H1 (cell line): ENCODE data around the gene HORMAD2. TPM values are rescaled to one million over a fixed set of nuclear protein-coding genes. Genes with fewer than 3 reads are reported as not detected.

Experiments
- CTCF ChIA-PET: fragments of 300-600 bp; sonication (Branson Sonifier 250); formaldehyde crosslinking; loops from one replicate; lab custom pipeline; 2021; ENCODE audit not compliant: partially characterized antibody; lab: Charles Lee
- POLR2A ChIA-PET: fragments of 300-600 bp; sonication (Branson Sonifier 250); formaldehyde crosslinking; loops from one replicate; lab custom pipeline; 2021; ENCODE audit warnings: inconsistent platforms; ENCODE audit not compliant: partially characterized antibody; lab: Charles Lee
- DNase-seq, 2 experiments: peaks; one replicate each; pipeline versions ENCODE4 v3.0.0 to v3.0.0-alpha.2; 2010 to 2022; ENCODE audit warnings: low spot score in 2 of 2, low read depth in 1 of 2, mixed read lengths in 1 of 2
- FAIRE-seq: peaks from 2 replicates; lab custom pipeline; 2011; peaks lifted over from hg19 to GRCh38; lab: Jason Lieb, UNC
- H2AFZ ChIP-seq: 2 replicates; pipeline ENCODE4 v1.8.1; 2012; ENCODE audit warnings: low read length, inconsistent platforms
- H2AK5ac ChIP-seq: 2 replicates; pipeline ENCODE4 v1.6.1; 2013; ENCODE audit warnings: low read depth, low read length
- H2BK120ac ChIP-seq: replicated peaks from 2 replicates; pipeline ENCODE3; 2013; ENCODE audit warnings: low read depth, low read length, inconsistent platforms
- H2BK12ac ChIP-seq: 2 replicates; pipeline ENCODE4 v1.6.1; 2013; ENCODE audit warnings: low read depth, low read length
- H2BK15ac ChIP-seq: 2 replicates; pipeline ENCODE4 v1.6.1; 2013; ENCODE audit warnings: low read length
- H2BK20ac ChIP-seq: 2 replicates; pipeline ENCODE4 v1.6.1; 2013; ENCODE audit warnings: low read length
- H2BK5ac ChIP-seq: 2 replicates; pipeline ENCODE4 v1.6.1; 2013; ENCODE audit warnings: low read depth, low read length
- H3K14ac ChIP-seq: 2 replicates; pipeline ENCODE4 v1.6.1; 2013; ENCODE audit warnings: inconsistent platforms; ENCODE audit not compliant: insufficient read length
- H3K18ac ChIP-seq: 2 replicates; pipeline ENCODE4 v1.6.1; 2013; ENCODE audit warnings: low read length; ENCODE audit errors: extremely low read depth
- H3K23ac ChIP-seq: 2 replicates; pipeline ENCODE4 v1.6.1; 2013; ENCODE audit warnings: inconsistent platforms; ENCODE audit not compliant: insufficient read length
- H3K23me2 ChIP-seq: 2 replicates; pipeline ENCODE4 v1.6.1; 2013; ENCODE audit warnings: low read depth, low read length
- H3K27ac ChIP-seq: 2 replicates; pipeline ENCODE4 v1.6.1; 2011; ENCODE audit warnings: low read depth, low read length, inconsistent platforms
- H3K27me3 ChIP-seq, 4 experiments: replicated peaks in 1 of 4; 1 replicate in 1 of 4; 2 replicates in 3 of 4; pipeline versions ENCODE4 v1.6.1 to v1.8.1; 2011 to 2013; ENCODE audit warnings: low read length in 3 of 4, mild to moderate bottlenecking in 3 of 4, inconsistent platforms in 2 of 4, mixed read lengths in 2 of 4, moderate library complexity in 1 of 4; ENCODE audit not compliant: control insufficient read depth in 3 of 4, insufficient read depth in 3 of 4; ENCODE audit errors: extremely low read depth in 1 of 4
- H3K36me3 ChIP-seq, 4 experiments: 2 replicates each; pipeline versions ENCODE4 v1.6.1 to v1.8.1; 2011 to 2013; ENCODE audit warnings: mild to moderate bottlenecking in 4 of 4, low read length in 3 of 4, moderate library complexity in 2 of 4, control low read depth in 1 of 4, inconsistent platforms in 1 of 4; ENCODE audit not compliant: insufficient read depth in 4 of 4, control insufficient read depth in 2 of 4
- H3K4ac ChIP-seq: replicated peaks from 2 replicates; pipeline ENCODE3; 2013; ENCODE audit warnings: low read length, low read depth, mixed read lengths, inconsistent platforms; ENCODE audit not compliant: insufficient read length
- H3K4me1 ChIP-seq, 4 experiments: replicated peaks in 1 of 4; 1 replicate in 1 of 4; 2 replicates in 3 of 4; pipeline versions ENCODE4 v1.6.1 to v1.8.1; 2011 to 2013; ENCODE audit warnings: low read length in 3 of 4, inconsistent platforms in 2 of 4, mixed read lengths in 1 of 4; ENCODE audit not compliant: insufficient read depth in 4 of 4, control insufficient read depth in 3 of 4
- H3K4me2 ChIP-seq, 2 experiments: 2 replicates each; pipeline versions ENCODE4 v1.6.1 to v1.8.1; 2011 to 2013; ENCODE audit warnings: low read depth in 2 of 2, low read length in 2 of 2, control low read depth in 1 of 2, inconsistent platforms in 1 of 2, mild to moderate bottlenecking in 1 of 2; ENCODE audit not compliant: insufficient read depth in 1 of 2
- H3K4me3 ChIP-seq, 4 experiments: fragments of 200-600, 300-600 bp in 1 of 4; sonication (generic), shearing (Covaris generic), sonication (Bioruptor Twin) in 1 of 4; 2 replicates each; pipeline versions ENCODE4 v1.5.1 to v1.8.1; 2011 to 2016; ENCODE audit warnings: low read length in 4 of 4, low read depth in 3 of 4, control low read depth in 2 of 4, inconsistent platforms in 2 of 4, mild to moderate bottlenecking in 2 of 4, mixed read lengths in 1 of 4, moderate library complexity in 1 of 4; ENCODE audit not compliant: insufficient read depth in 2 of 4; ENCODE audit errors: extremely low read depth in 1 of 4
- H3K56ac ChIP-seq: replicated peaks from 2 replicates; pipeline ENCODE3; 2013; ENCODE audit warnings: low read depth, mild to moderate bottlenecking, mixed read lengths, low read length, inconsistent platforms; ENCODE audit not compliant: insufficient read length
- H3K79me1 ChIP-seq: 2 replicates; pipeline ENCODE4 v1.6.1; 2013; ENCODE audit warnings: low read depth, low read length, control low read depth
- H3K79me2 ChIP-seq, 2 experiments: 2 replicates each; pipeline versions ENCODE4 v1.6.1 to v1.8.1; 2012 to 2013; ENCODE audit warnings: low read length in 2 of 2, mild to moderate bottlenecking in 2 of 2, inconsistent platforms in 1 of 2; ENCODE audit not compliant: insufficient read depth in 2 of 2, control insufficient read depth in 1 of 2
- H3K9ac ChIP-seq, 4 experiments: replicated peaks in 1 of 4; 1 replicate in 1 of 4; 2 replicates in 3 of 4; pipeline versions ENCODE4 v1.6.1 to v1.8.1; 2011 to 2013; ENCODE audit warnings: low read depth in 3 of 4, low read length in 3 of 4, control low read depth in 2 of 4, mild to moderate bottlenecking in 2 of 4, moderate library complexity in 2 of 4, inconsistent platforms in 1 of 4; ENCODE audit errors: extremely low read depth in 1 of 4
- H3K9me3 ChIP-seq, 2 experiments: 2 replicates each; pipeline versions ENCODE4 v1.6.1 to v1.8.1; 2012 to 2013; ENCODE audit warnings: mild to moderate bottlenecking in 2 of 2, moderate library complexity in 2 of 2, control low read depth in 1 of 2, inconsistent platforms in 1 of 2, low read depth in 1 of 2, low read length in 1 of 2, mixed read lengths in 1 of 2; ENCODE audit not compliant: insufficient read depth in 2 of 2
- H4K20me1 ChIP-seq, 2 experiments: replicated peaks in 1 of 2; 2 replicates each; pipeline versions ENCODE3 to v1.8.1; 2011 to 2013; ENCODE audit warnings: inconsistent platforms in 2 of 2, low read length in 2 of 2, mild to moderate bottlenecking in 1 of 2; ENCODE audit not compliant: insufficient read depth in 2 of 2, control insufficient read depth in 1 of 2
- H4K5ac ChIP-seq: 2 replicates; pipeline ENCODE4 v1.6.1; 2013; ENCODE audit warnings: low read length, low read depth, mixed read lengths, inconsistent platforms; ENCODE audit not compliant: insufficient read length
- H4K8ac ChIP-seq: 2 replicates; pipeline ENCODE4 v1.8.0; 2013; ENCODE audit warnings: mild to moderate bottlenecking, moderate library complexity, low read length, inconsistent platforms; ENCODE audit not compliant: insufficient read depth; ENCODE audit errors: extremely low read depth
- H4K91ac ChIP-seq: replicated peaks from 2 replicates; pipeline ENCODE3; 2013; ENCODE audit warnings: low read length, mixed read lengths, inconsistent platforms; ENCODE audit not compliant: insufficient read length
- CREB1 ChIP-seq: IDR thresholded peaks from 2 replicates; pipeline ENCODE4 v1.6.1; 2012; ENCODE audit warnings: inconsistent platforms
- CTBP2 ChIP-seq: IDR thresholded peaks from 2 replicates; pipeline ENCODE4 v1.7.0; 2011; ENCODE audit warnings: borderline replicate concordance, mild to moderate bottlenecking, moderate library complexity, mixed read lengths, low read length; ENCODE audit not compliant: insufficient read depth, insufficient read length
- PHF8 ChIP-seq: fragments of 200-600 bp; sonication (generic); conservative IDR thresholded peaks from 2 replicates; pipeline ENCODE4 v1.7.1; 2012; ENCODE audit warnings: low read depth, mild to moderate bottlenecking, inconsistent platforms, low read length, moderate library complexity
- POU5F1 ChIP-seq: IDR thresholded peaks from 2 replicates; pipeline ENCODE4 v1.6.1; 2011; ENCODE audit warnings: low read depth, mild to moderate bottlenecking, low read length, moderate library complexity
- RXRA ChIP-seq: IDR thresholded peaks from 2 replicates; pipeline ENCODE4 v1.6.1; 2011; ENCODE audit warnings: low read depth, mild to moderate bottlenecking, low read length, moderate library complexity; ENCODE audit not compliant: insufficient read depth
- polyA plus RNA-seq, 7 experiments: library from polyadenylated mRNA; depleted of rRNA in 3 of 7; stranded (reverse) in 5 of 7; unstranded in 2 of 7; fragments of >200 nt in 5 of 7; fragments of 200-250 nt in 2 of 7; gene quantifications; 1 replicate in 5 of 7; 2 replicates in 1 of 7; 4 replicates in 1 of 7; pipeline versions ENCODE4 v1.2.1 to v1.2.3, GENCODE V29; 2011 to 2013; ENCODE audit warnings: missing spikeins in 2 of 7, mixed read lengths in 2 of 7
- total RNA-seq: library from RNA; stranded (reverse); fragmentation: NEBNext Ultra II Directional; extraction: Animal tissue kit (Norgen Biotek cat#: 25700); gene quantifications from 2 replicates; pipeline ENCODE4 v1.2.1, GENCODE V29; 2021
- TF ChIP-seq, protein P1 (sequence below): IDR thresholded peaks from 2 replicates; pipeline ENCODE4 v1.6.1; 2012; ENCODE audit warnings: inconsistent platforms

HORMAD2 gene
- total and polyA plus RNA-seq, 2 of the 8 experiments (the other 6 are each of a cell fraction or from before 2014, with no cell fraction given), result 0.03 TPM; not detected in 1

DNA sequence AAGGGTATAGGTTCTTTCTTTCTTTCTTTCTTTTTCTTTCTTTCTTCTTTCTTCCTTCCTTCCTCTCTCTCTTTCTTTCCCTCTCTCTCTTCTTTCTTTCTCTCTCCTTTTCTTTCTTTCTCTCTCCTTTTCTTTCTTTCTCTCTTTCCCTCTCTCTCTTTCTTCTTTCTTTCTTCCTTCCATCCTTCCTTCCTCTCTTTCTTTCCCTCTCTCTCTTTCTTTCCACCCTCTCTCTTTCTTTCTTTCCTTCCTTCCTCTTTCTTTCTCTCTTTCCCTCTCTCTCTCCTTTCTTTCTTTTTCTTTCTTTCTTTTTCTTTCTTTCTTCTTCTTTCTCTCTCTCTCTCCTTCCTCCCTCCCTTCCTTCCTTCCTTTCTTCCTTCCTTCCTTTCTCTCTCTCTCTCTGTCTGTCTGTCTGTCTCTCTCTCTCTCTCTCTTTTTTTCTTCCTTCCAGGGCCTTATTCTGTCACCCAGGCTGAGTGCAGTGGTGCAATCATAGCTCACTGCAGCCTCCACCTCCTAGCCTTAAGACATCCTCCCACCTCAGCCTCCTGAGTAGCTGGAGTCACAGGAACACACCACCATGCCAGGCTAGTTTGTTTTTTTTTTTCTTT, 139.5 kb downstream of the HORMAD2 start:
- H3K27me3 ChIP-seq, result peaks cover 0 to 3% (median 0%) of the 10 kb centered on the region in 4 experiments; a peak in 1 of 7 replicates
- no peaks in the 10 kb centered on the region for H3K36me3 ChIP-seq
- H4K20me1 ChIP-seq, result peaks cover 0 to 2% of the 10 kb centered on the region in 2 experiments
- no peaks in the 10 kb centered on the region; the same call in none of the 2 replicates for H3K23me2 ChIP-seq
- DNase-seq, result no peak
- no peak overlapping the region for H2BK20ac ChIP-seq
- POLR2A ChIA-PET, result no interaction called here
- no peak overlapping the region for H3K4me2 ChIP-seq
- no peak overlapping the region for H3K4ac ChIP-seq
- peaks cover 0 to 9% (median 3%) of the 10 kb centered on the region in 4 experiments; a peak in 6 of 7 replicates for H3K4me1 ChIP-seq
- H3K27ac ChIP-seq, result no peak overlapping the region
- no peaks in the 10 kb centered on the region for H3K9me3 ChIP-seq
- H3K79me2 ChIP-seq, result no peaks in the 10 kb centered on the region
- H3K14ac ChIP-seq, result no peak overlapping the region
- H4K5ac ChIP-seq, result no peak overlapping the region
- H2BK12ac ChIP-seq, result no peak overlapping the region
- TF ChIP-seq, protein P1, sequence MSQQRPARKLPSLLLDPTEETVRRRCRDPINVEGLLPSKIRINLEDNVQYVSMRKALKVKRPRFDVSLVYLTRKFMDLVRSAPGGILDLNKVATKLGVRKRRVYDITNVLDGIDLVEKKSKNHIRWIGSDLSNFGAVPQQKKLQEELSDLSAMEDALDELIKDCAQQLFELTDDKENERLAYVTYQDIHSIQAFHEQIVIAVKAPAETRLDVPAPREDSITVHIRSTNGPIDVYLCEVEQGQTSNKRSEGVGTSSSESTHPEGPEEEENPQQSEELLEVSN, result no peak
- TF ChIP-seq PHF8 (no peak), CREB1 (no peak), POU5F1 (no peak), RXRA (no peak), CTBP2 (no peak)
- no peaks in the 10 kb centered on the region for H3K79me1 ChIP-seq
- H3K4me3 ChIP-seq, result no peak overlapping the region
- CTCF ChIA-PET, result interaction anchor here (0.6 to 1.0 kb wide), 5 partner anchors 10 to 413 kb away, joined by 3 to 6 read pairs (median 3); no protein-coding TSS in a partner anchor
- no peak overlapping the region for H2BK5ac ChIP-seq
- H2AFZ ChIP-seq, result no peak overlapping the region
- no peak overlapping the region for H3K56ac ChIP-seq
- H4K8ac ChIP-seq, result no peak overlapping the region
- no peak overlapping the region for H3K9ac ChIP-seq
- no peak overlapping the region for H2BK15ac ChIP-seq
- no peak overlapping the region for H3K23ac ChIP-seq
- no peak overlapping the region for H2AK5ac ChIP-seq
- FAIRE-seq, result no peak
- H4K91ac ChIP-seq, result no peak overlapping the region
- no peak overlapping the region for H3K18ac ChIP-seq
- no peak overlapping the region for H2BK120ac ChIP-seq
